HG03565 (cell line): ENCODE measurements around the gene CCL28.

ENCODE experiments used
- ATAC-seq: cut with Tn5 transposase; IDR thresholded peaks from one replicate; pipeline ENCODE4 v1.9.1; 2021; ENCODE audit warnings: mild to moderate bottlenecking, moderate library complexity; ENCODE audit not compliant: unreplicated experiment

The CCL28 gene

GRCh38 chr5:43358301-43358700 lies 53.9 kb downstream of the CCL28 start:
- no peak for ATAC-seq

- no peak for ATAC-seq
Observed at GRCh38 chr5:43357878-43358281, 54.3 kb downstream of the CCL28 start.

- ATAC-seq, result no peak
Observed at GRCh38 chr5:43357067-43357466, 55.1 kb downstream of the CCL28 start.

- ATAC-seq, result no peak
Observed at GRCh38 chr5:43354774-43355173, 57.4 kb downstream of the CCL28 start.

DNA sequence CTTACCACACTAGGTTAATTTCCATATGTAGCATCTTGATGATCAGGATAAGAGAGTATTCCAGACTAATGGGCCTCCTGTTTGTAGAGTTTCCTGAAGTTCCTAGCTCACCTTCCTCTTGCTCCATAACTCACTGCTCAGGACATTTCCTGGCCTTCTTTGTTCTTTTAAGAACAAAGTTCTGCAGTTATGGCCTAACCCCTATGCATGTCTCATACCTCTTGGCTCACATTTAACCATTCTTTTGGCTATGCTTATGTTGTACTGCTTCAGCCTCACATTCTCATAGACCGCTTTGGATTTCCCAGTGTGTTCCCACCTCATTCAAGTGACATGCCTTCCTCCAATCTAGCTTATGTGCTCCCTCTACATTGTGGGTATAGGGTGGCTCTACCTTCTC lies 58.5 kb downstream of the CCL28 start:
- no peak for ATAC-seq

DNA sequence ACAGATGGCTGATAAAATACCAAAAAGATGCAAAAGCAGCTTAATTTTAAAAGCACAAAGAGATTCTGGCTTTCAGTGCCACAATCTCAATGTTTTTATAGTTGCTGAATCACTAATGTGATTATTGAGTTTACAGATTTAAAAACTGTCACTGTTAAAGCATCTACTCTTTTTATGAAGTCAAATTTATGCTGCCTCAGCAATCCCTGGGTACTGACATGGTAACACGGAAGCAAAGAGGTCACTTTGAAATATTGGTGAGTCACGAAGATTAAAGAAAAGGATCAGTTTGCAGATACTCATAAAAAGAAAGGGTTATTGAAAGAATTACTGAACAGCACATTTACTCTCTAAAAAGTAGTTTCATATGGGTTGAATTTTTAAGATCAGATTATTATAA lies 59.3 kb downstream of the CCL28 start:
- no peak for ATAC-seq

GRCh38 chr5:43352131-43352530 lies 60.1 kb downstream of the CCL28 start:
- no peak for ATAC-seq

GRCh38 chr5:43348861-43349363 lies 63.3 kb downstream of the CCL28 start:
- no peak for ATAC-seq

DNA sequence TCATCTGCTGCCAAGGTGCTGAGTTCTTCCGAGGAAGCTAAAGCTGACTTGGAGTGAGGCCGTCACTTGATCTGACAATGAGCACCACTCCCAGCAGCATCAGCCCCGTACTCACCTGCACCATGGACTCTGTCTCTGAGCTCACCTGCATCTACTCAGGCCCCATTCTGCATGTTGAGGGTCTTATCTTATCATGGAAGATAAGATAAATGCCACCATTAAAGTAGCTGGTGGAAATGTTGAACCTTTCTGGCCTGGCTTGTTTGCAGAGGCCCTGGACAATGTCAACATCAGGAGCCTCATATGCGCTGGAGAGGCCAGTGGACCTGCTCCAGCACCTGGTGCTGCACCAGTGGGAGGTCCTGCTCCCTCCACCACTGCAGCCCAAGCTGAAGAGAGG lies 64.0 kb downstream of the CCL28 start:
- no peak for ATAC-seq

- no peak for ATAC-seq
Observed at GRCh38 chr5:43338862-43339261, 73.3 kb downstream of the CCL28 start.

DNA sequence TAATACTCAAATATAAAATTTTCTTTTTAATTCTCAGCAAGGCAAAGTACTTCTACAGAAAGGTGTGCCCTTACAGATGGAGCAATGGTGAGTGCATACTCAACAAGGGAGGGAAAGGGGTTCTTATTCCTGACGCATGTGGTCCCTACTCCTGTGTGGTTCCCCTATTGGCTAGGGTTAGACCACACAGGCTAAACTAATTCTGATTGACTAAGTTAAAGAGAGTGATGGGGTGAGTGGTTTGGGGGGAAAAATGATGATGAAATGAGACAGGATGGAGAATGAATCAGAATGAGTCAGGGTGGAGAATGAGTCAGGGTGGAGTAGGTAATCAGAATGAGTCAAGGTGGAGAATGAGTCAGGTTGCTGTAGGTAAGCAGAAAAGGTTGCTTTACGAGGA lies 76.0 kb downstream of the CCL28 start:
- ATAC-seq, result no peak

DNA sequence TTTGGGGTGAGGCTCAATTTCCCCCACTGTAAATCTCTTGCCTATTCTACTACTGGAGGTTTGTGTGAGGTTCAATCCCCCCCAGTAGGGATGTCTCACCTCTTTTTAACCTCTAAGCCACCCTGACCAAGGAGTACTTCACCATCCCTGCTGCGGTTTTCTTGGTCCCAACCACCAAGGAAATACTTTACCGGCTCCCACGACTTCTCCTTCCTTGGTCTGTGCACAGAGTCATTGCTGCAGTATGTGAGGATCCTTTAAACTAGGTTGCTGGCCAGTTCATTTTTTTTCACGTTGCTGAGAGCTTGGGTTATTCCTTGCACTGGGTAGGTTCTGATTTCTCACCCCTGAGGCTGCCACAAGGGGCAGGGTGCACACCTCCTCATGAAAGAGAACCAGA lies 76.5 kb downstream of the CCL28 start:
- ATAC-seq, result no peak

GRCh38 chr5:43332401-43332800 lies 79.8 kb downstream of the CCL28 start:
- ATAC-seq, result no peak
